H1 (cell line): Measurements from ENCODE around the gene CLEC3A. TPM values are rescaled to one million over a fixed set of nuclear protein-coding genes. Genes with fewer than 3 reads are reported as not detected.

ENCODE experiments used
- CTCF ChIA-PET: fragments of 300-600 bp; sonication (Branson Sonifier 250); formaldehyde crosslinking; loops from one replicate; lab custom pipeline; 2021; ENCODE audit not compliant: partially characterized antibody; lab: Charles Lee
- POLR2A ChIA-PET: fragments of 300-600 bp; sonication (Branson Sonifier 250); formaldehyde crosslinking; loops from one replicate; lab custom pipeline; 2021; ENCODE audit warnings: inconsistent platforms; ENCODE audit not compliant: partially characterized antibody; lab: Charles Lee
- DNase-seq, 2 experiments: peaks; one replicate each; pipeline versions ENCODE4 v3.0.0 to v3.0.0-alpha.2; 2010 to 2022; ENCODE audit warnings: low spot score in 2 of 2, low read depth in 1 of 2, mixed read lengths in 1 of 2
- FAIRE-seq: peaks from 2 replicates; lab custom pipeline; 2011; peaks lifted over from hg19 to GRCh38; lab: Jason Lieb, UNC
- H2AFZ ChIP-seq: 2 replicates; pipeline ENCODE4 v1.8.1; 2012; ENCODE audit warnings: low read length, inconsistent platforms
- H2AK5ac ChIP-seq: 2 replicates; pipeline ENCODE4 v1.6.1; 2013; ENCODE audit warnings: low read depth, low read length
- H2BK120ac ChIP-seq: replicated peaks from 2 replicates; pipeline ENCODE3; 2013; ENCODE audit warnings: low read depth, low read length, inconsistent platforms
- H2BK12ac ChIP-seq: 2 replicates; pipeline ENCODE4 v1.6.1; 2013; ENCODE audit warnings: low read depth, low read length
- H2BK15ac ChIP-seq: 2 replicates; pipeline ENCODE4 v1.6.1; 2013; ENCODE audit warnings: low read length
- H2BK20ac ChIP-seq: 2 replicates; pipeline ENCODE4 v1.6.1; 2013; ENCODE audit warnings: low read length
- H2BK5ac ChIP-seq: 2 replicates; pipeline ENCODE4 v1.6.1; 2013; ENCODE audit warnings: low read depth, low read length
- H3K14ac ChIP-seq: 2 replicates; pipeline ENCODE4 v1.6.1; 2013; ENCODE audit warnings: inconsistent platforms; ENCODE audit not compliant: insufficient read length
- H3K18ac ChIP-seq: 2 replicates; pipeline ENCODE4 v1.6.1; 2013; ENCODE audit warnings: low read length; ENCODE audit errors: extremely low read depth
- H3K23ac ChIP-seq: 2 replicates; pipeline ENCODE4 v1.6.1; 2013; ENCODE audit warnings: inconsistent platforms; ENCODE audit not compliant: insufficient read length
- H3K23me2 ChIP-seq: 2 replicates; pipeline ENCODE4 v1.6.1; 2013; ENCODE audit warnings: low read depth, low read length
- H3K27ac ChIP-seq: 2 replicates; pipeline ENCODE4 v1.6.1; 2011; ENCODE audit warnings: low read depth, low read length, inconsistent platforms
- H3K27me3 ChIP-seq, 4 experiments: replicated peaks in 1 of 4; 1 replicate in 1 of 4; 2 replicates in 3 of 4; pipeline versions ENCODE4 v1.6.1 to v1.8.1; 2011 to 2013; ENCODE audit warnings: low read length in 3 of 4, mild to moderate bottlenecking in 3 of 4, inconsistent platforms in 2 of 4, mixed read lengths in 2 of 4, moderate library complexity in 1 of 4; ENCODE audit not compliant: control insufficient read depth in 3 of 4, insufficient read depth in 3 of 4; ENCODE audit errors: extremely low read depth in 1 of 4
- H3K36me3 ChIP-seq, 4 experiments: 2 replicates each; pipeline versions ENCODE4 v1.6.1 to v1.8.1; 2011 to 2013; ENCODE audit warnings: mild to moderate bottlenecking in 4 of 4, low read length in 3 of 4, moderate library complexity in 2 of 4, control low read depth in 1 of 4, inconsistent platforms in 1 of 4; ENCODE audit not compliant: insufficient read depth in 4 of 4, control insufficient read depth in 2 of 4
- H3K4ac ChIP-seq: replicated peaks from 2 replicates; pipeline ENCODE3; 2013; ENCODE audit warnings: low read length, low read depth, mixed read lengths, inconsistent platforms; ENCODE audit not compliant: insufficient read length
- H3K4me1 ChIP-seq, 4 experiments: replicated peaks in 1 of 4; 1 replicate in 1 of 4; 2 replicates in 3 of 4; pipeline versions ENCODE4 v1.6.1 to v1.8.1; 2011 to 2013; ENCODE audit warnings: low read length in 3 of 4, inconsistent platforms in 2 of 4, mixed read lengths in 1 of 4; ENCODE audit not compliant: insufficient read depth in 4 of 4, control insufficient read depth in 3 of 4
- H3K4me2 ChIP-seq, 2 experiments: 2 replicates each; pipeline versions ENCODE4 v1.6.1 to v1.8.1; 2011 to 2013; ENCODE audit warnings: low read depth in 2 of 2, low read length in 2 of 2, control low read depth in 1 of 2, inconsistent platforms in 1 of 2, mild to moderate bottlenecking in 1 of 2; ENCODE audit not compliant: insufficient read depth in 1 of 2
- H3K4me3 ChIP-seq, 4 experiments: fragments of 200-600, 300-600 bp in 1 of 4; sonication (generic), shearing (Covaris generic), sonication (Bioruptor Twin) in 1 of 4; 2 replicates each; pipeline versions ENCODE4 v1.5.1 to v1.8.1; 2011 to 2016; ENCODE audit warnings: low read length in 4 of 4, low read depth in 3 of 4, control low read depth in 2 of 4, inconsistent platforms in 2 of 4, mild to moderate bottlenecking in 2 of 4, mixed read lengths in 1 of 4, moderate library complexity in 1 of 4; ENCODE audit not compliant: insufficient read depth in 2 of 4; ENCODE audit errors: extremely low read depth in 1 of 4
- H3K56ac ChIP-seq: replicated peaks from 2 replicates; pipeline ENCODE3; 2013; ENCODE audit warnings: low read depth, mild to moderate bottlenecking, mixed read lengths, low read length, inconsistent platforms; ENCODE audit not compliant: insufficient read length
- H3K79me1 ChIP-seq: 2 replicates; pipeline ENCODE4 v1.6.1; 2013; ENCODE audit warnings: low read depth, low read length, control low read depth
- H3K79me2 ChIP-seq, 2 experiments: 2 replicates each; pipeline versions ENCODE4 v1.6.1 to v1.8.1; 2012 to 2013; ENCODE audit warnings: low read length in 2 of 2, mild to moderate bottlenecking in 2 of 2, inconsistent platforms in 1 of 2; ENCODE audit not compliant: insufficient read depth in 2 of 2, control insufficient read depth in 1 of 2
- H3K9ac ChIP-seq, 4 experiments: replicated peaks in 1 of 4; 1 replicate in 1 of 4; 2 replicates in 3 of 4; pipeline versions ENCODE4 v1.6.1 to v1.8.1; 2011 to 2013; ENCODE audit warnings: low read depth in 3 of 4, low read length in 3 of 4, control low read depth in 2 of 4, mild to moderate bottlenecking in 2 of 4, moderate library complexity in 2 of 4, inconsistent platforms in 1 of 4; ENCODE audit errors: extremely low read depth in 1 of 4
- H3K9me3 ChIP-seq, 2 experiments: 2 replicates each; pipeline versions ENCODE4 v1.6.1 to v1.8.1; 2012 to 2013; ENCODE audit warnings: mild to moderate bottlenecking in 2 of 2, moderate library complexity in 2 of 2, control low read depth in 1 of 2, inconsistent platforms in 1 of 2, low read depth in 1 of 2, low read length in 1 of 2, mixed read lengths in 1 of 2; ENCODE audit not compliant: insufficient read depth in 2 of 2
- H4K20me1 ChIP-seq, 2 experiments: replicated peaks in 1 of 2; 2 replicates each; pipeline versions ENCODE3 to v1.8.1; 2011 to 2013; ENCODE audit warnings: inconsistent platforms in 2 of 2, low read length in 2 of 2, mild to moderate bottlenecking in 1 of 2; ENCODE audit not compliant: insufficient read depth in 2 of 2, control insufficient read depth in 1 of 2
- H4K5ac ChIP-seq: 2 replicates; pipeline ENCODE4 v1.6.1; 2013; ENCODE audit warnings: low read length, low read depth, mixed read lengths, inconsistent platforms; ENCODE audit not compliant: insufficient read length
- H4K8ac ChIP-seq: 2 replicates; pipeline ENCODE4 v1.8.0; 2013; ENCODE audit warnings: mild to moderate bottlenecking, moderate library complexity, low read length, inconsistent platforms; ENCODE audit not compliant: insufficient read depth; ENCODE audit errors: extremely low read depth
- H4K91ac ChIP-seq: replicated peaks from 2 replicates; pipeline ENCODE3; 2013; ENCODE audit warnings: low read length, mixed read lengths, inconsistent platforms; ENCODE audit not compliant: insufficient read length
- BRCA1 ChIP-seq: IDR thresholded peaks from 2 replicates; pipeline ENCODE4 v1.6.1; 2012; ENCODE audit warnings: low read depth, low read length, improper control_type of control experiment
- CBX5 ChIP-seq: fragments of 300-800, 300-1000 bp; sonication (generic); IDR thresholded peaks from 2 replicates; pipeline ENCODE4 v1.7.1; 2016; ENCODE audit warnings: antibody characterized with exemption, low read length, low read depth
- GTF2F1 ChIP-seq: IDR thresholded peaks from 2 replicates; pipeline ENCODE4 v1.6.1; 2012; ENCODE audit warnings: low read depth, low read length, improper control_type of control experiment, borderline replicate concordance
- POLR2AphosphoS5 ChIP-seq: IDR thresholded peaks from 2 replicates; pipeline ENCODE4 v1.6.1; 2011; ENCODE audit warnings: low read depth, low read length
- SIRT6 ChIP-seq: IDR thresholded peaks from one replicate; pipeline ENCODE4 v1.7.1; 2012; ENCODE audit warnings: low read length, inconsistent platforms
- SIX5 ChIP-seq: IDR thresholded peaks from 2 replicates; pipeline ENCODE4 v1.6.1; 2011; ENCODE audit warnings: mild to moderate bottlenecking, low read depth, low read length
- SP2 ChIP-seq: IDR thresholded peaks from 2 replicates; pipeline ENCODE4 v1.6.1; 2012; ENCODE audit warnings: mild to moderate bottlenecking, low read length, inconsistent platforms
- TBP ChIP-seq: IDR thresholded peaks from 2 replicates; pipeline ENCODE4 v1.6.1; 2011; ENCODE audit warnings: low read depth, low read length, improper control_type of control experiment
- TCF12 ChIP-seq: IDR thresholded peaks from 2 replicates; pipeline ENCODE4 v1.6.1; 2011; ENCODE audit warnings: low read depth, mild to moderate bottlenecking, low read length
- TEAD4 ChIP-seq: IDR thresholded peaks from 2 replicates; pipeline ENCODE4 v1.6.1; 2012; ENCODE audit warnings: low read depth, low read length, inconsistent platforms, mixed read lengths
- YY1 ChIP-seq: IDR thresholded peaks from 2 replicates; pipeline ENCODE4 v1.6.1; 2011; ENCODE audit warnings: low read depth, mild to moderate bottlenecking, low read length
- WGBS, 2 experiments: shearing (Covaris generic) in 1 of 2; methylation state at CpG; one replicate each; pipeline versions ENCODE4 v1.1.6 to v1.1.7; 2013 to 2015; ENCODE audit warnings: low lambda C conversion rate in 2 of 2, mixed read lengths in 2 of 2, inconsistent platforms in 1 of 2, low coverage in 1 of 2, missing lambda C conversion rate in 1 of 2; ENCODE audit not compliant: insufficient replicate concordance in 2 of 2, insufficient coverage in 1 of 2, insufficient read length in 1 of 2; ENCODE audit errors: extremely low coverage in 1 of 2, missing lambda C conversion rate in 1 of 2; 5-methylcytosine and 5-hydroxymethylcytosine counted together
- polyA plus RNA-seq, 7 experiments: library from polyadenylated mRNA; depleted of rRNA in 3 of 7; stranded (reverse) in 5 of 7; unstranded in 2 of 7; fragments of >200 nt in 5 of 7; fragments of 200-250 nt in 2 of 7; gene quantifications; 1 replicate in 5 of 7; 2 replicates in 1 of 7; 4 replicates in 1 of 7; pipeline versions ENCODE4 v1.2.1 to v1.2.3, GENCODE V29; 2011 to 2013; ENCODE audit warnings: missing spikeins in 2 of 7, mixed read lengths in 2 of 7
- total RNA-seq: library from RNA; stranded (reverse); fragmentation: NEBNext Ultra II Directional; extraction: Animal tissue kit (Norgen Biotek cat#: 25700); gene quantifications from 2 replicates; pipeline ENCODE4 v1.2.1, GENCODE V29; 2021

The CLEC3A gene
- total and polyA plus RNA-seq, 2 of the 8 experiments (the other 6 are each of a cell fraction or from before 2014, with no cell fraction given): not detected

GRCh38 chr16:78050734-78051400, 28.5 kb downstream of the CLEC3A start:
- no peak overlapping the region for H3K27ac ChIP-seq
- no peak overlapping the region for H3K18ac ChIP-seq
- FAIRE-seq (no peak), DNase-seq (no peak)
- no peaks in the 10 kb centered on the region for H3K4me1 ChIP-seq
- 80% methylated on average over 2 of the region's 2 CpGs; no CpG with 5 or more reads in 1 of the 2 experiments for WGBS, 2 experiments
- H2BK120ac ChIP-seq: no peak overlapping the region
- H3K14ac ChIP-seq: no peak overlapping the region
- ChIA-PET CTCF (interaction anchor here (0.6 to 2.4 kb wide), 15 partner anchors 8 to 1349 kb away, joined by 3 to 10 read pairs (median 4); partner anchors contain the start of gene CLEC3A), POLR2A (no interaction called here)
- no peak overlapping the region for H3K4ac ChIP-seq
- H2AK5ac ChIP-seq: no peak overlapping the region
- H4K5ac ChIP-seq: no peak overlapping the region
- no peak overlapping the region for H2BK15ac ChIP-seq
- H2BK5ac ChIP-seq: no peak overlapping the region
- no peaks in the 10 kb centered on the region for H3K36me3 ChIP-seq
- no peak for TF ChIP-seq TCF12
- TF ChIP-seq POLR2AphosphoS5: no peak
- TF ChIP-seq GTF2F1: no peak
- no peak for TF ChIP-seq SIRT6
- no peak for TF ChIP-seq TBP
- TF ChIP-seq TEAD4: no peak
- TF ChIP-seq YY1: no peak
- no peak for TF ChIP-seq BRCA1
- no peak for TF ChIP-seq SIX5
- TF ChIP-seq CBX5: no peak
- TF ChIP-seq SP2: no peak
- H4K20me1 ChIP-seq: no peaks in the 10 kb centered on the region
- no peak overlapping the region for H3K9ac ChIP-seq
- no peaks in the 10 kb centered on the region for H3K79me1 ChIP-seq
- no peak overlapping the region for H4K91ac ChIP-seq
- no peaks in the 10 kb centered on the region for H3K9me3 ChIP-seq
- no peak overlapping the region for H3K23ac ChIP-seq
- H3K4me3 ChIP-seq: no peak overlapping the region
- no peak overlapping the region for H4K8ac ChIP-seq
- no peak overlapping the region for H2BK20ac ChIP-seq
- no peaks in the 10 kb centered on the region for H3K23me2 ChIP-seq
- H3K4me2 ChIP-seq: no peak overlapping the region
- no peak overlapping the region for H2BK12ac ChIP-seq
- H2AFZ ChIP-seq: no peak overlapping the region
- H3K27me3 ChIP-seq: peaks cover 0 to 9% (median 6%) of the 10 kb centered on the region in 4 experiments; a peak in 4 of 7 replicates
- H3K79me2 ChIP-seq: no peaks in the 10 kb centered on the region
- no peak overlapping the region for H3K56ac ChIP-seq
